ENCODE results near the gene NFYA. TPM values are rescaled to one million over a fixed set of nuclear protein-coding genes. Genes with fewer than 3 reads are reported as not detected.

Gene NFYA
- total RNA-seq, 1 experiment from 2014 or later: 43.0 TPM

GRCh38 chr6:41073968-41074691, 1.4 kb downstream of the NFYA start:
- Histone ChIP-seq H3K23me2 (ENCODE audit: insufficient read length, low read depth, low read length, poor library complexity, severe bottlenecking) (peaks cover 9% of the 10 kb centered on the region), H4K5ac (ENCODE audit: insufficient read length, low read depth, low read length) (no peak overlapping the region), H2BK5ac (ENCODE audit: insufficient read length, low read length) (no peak overlapping the region), H3K9me3 (ENCODE audit: control insufficient read depth, low read depth, low read length) (no peaks in the 10 kb centered on the region), H3K4me1 (ENCODE audit: insufficient read depth, low read length) (no peaks in the 10 kb centered on the region), H2BK12ac (ENCODE audit: insufficient read length, low read depth, low read length) (no peak overlapping the region), H2AFZ (ENCODE audit: low read length) (no peak overlapping the region), H3K27ac (ENCODE audit: insufficient read length, low read depth, low read length) (no peak overlapping the region), H2BK20ac (ENCODE audit: low read depth, low read length, poor library complexity, severe bottlenecking) (no peak overlapping the region), H4K8ac (replicated peaks; ENCODE audit: insufficient read length, low read depth, low read length) (no peak overlapping the region), H3K14ac (ENCODE audit: insufficient read depth, low read length) (no peak overlapping the region), H3K79me1 (ENCODE audit: insufficient read depth, low read depth, low read length, poor library complexity, severe bottlenecking) (peaks cover 4% of the 10 kb centered on the region), H3K4ac (ENCODE audit: low read depth, low read length) (no peak overlapping the region), H3K9ac (ENCODE audit: extremely low read depth, insufficient read length, low read length) (peak overlapping the region; percentile 91), H3K79me2 (ENCODE audit: insufficient read depth, low read length) (peaks cover 41% of the 10 kb centered on the region), H4K20me1 (ENCODE audit: control insufficient read depth, insufficient read depth, insufficient read length) (no peaks in the 10 kb centered on the region), H3T11ph (ENCODE audit: low read length) (no peak overlapping the region), H2BK15ac (ENCODE audit: low read depth, low read length) (no peak overlapping the region), H3K18ac (ENCODE audit: insufficient read length, low read depth, low read length) (no peak overlapping the region), H2AK5ac (ENCODE audit: insufficient read length, low read length) (no peak overlapping the region), H2BK120ac (ENCODE audit: low read depth, low read length, poor library complexity, severe bottlenecking) (no peak overlapping the region), H3K27me3 (ENCODE audit: insufficient read depth, low read length) (no peaks in the 10 kb centered on the region), H4K91ac (ENCODE audit: insufficient read length, low read depth, low read length) (no peak overlapping the region), H3K23ac (ENCODE audit: insufficient read length, low read depth, low read length) (no peak overlapping the region), H3K56ac (ENCODE audit: insufficient read length, low read depth, low read length) (no peak overlapping the region), H3K4me2 (ENCODE audit: insufficient read depth, insufficient read length, low read length) (peak overlapping the region; percentile 100)
- peak overlapping the region; percentile 91 to 92 for H3K4me3 Mint-ChIP-seq
- H3K9me3 Mint-ChIP-seq: no peaks in the 10 kb centered on the region; a peak in 1 of 5 replicates
- no peak for DNase-seq
- no peak for TF ChIP-seq CTCF (conservative IDR thresholded peaks at IDR 0.05)
- H3K27me3 Mint-ChIP-seq (ENCODE audit: low read depth): no peaks in the 10 kb centered on the region
- H3K4me1 Mint-ChIP-seq: peaks cover 35 to 38% of the 10 kb centered on the region in 2 experiments
- no CpG with 5 or more reads among the region's 11 CpGs for WGBS (ENCODE audit: extremely low coverage, insufficient read length, low lambda C conversion rate)
- peak overlapping the region; percentile 86 to 92 (median 88) for H3K27ac Mint-ChIP-seq
- peaks cover 3 to 36% (median 21%) of the 10 kb centered on the region in 3 experiments; a peak in 6 of 7 replicates for H3K36me3 Mint-ChIP-seq (ENCODE audit: insufficient read depth in 1 of 3, low read depth in 3 of 3)

All from H9 (cell line).